ENCODE measurements around the gene SEMA5A.
A peak's percentile ranks its signal among the peaks of the same experiment; 100 is the strongest.

SEMA5A gene

GRCh38 chr5:9331372-9331771 lies 214.5 kb downstream of the SEMA5A start:
- no peak overlapping the region for H3K4me3 ChIP-seq (ENCODE audit: control insufficient read depth, low read depth, low read length)
- DNase-seq (ENCODE audit: low read depth) = no peak
- TF ChIP-seq CTCF (conservative IDR thresholded peaks at IDR 0.05; ENCODE audit: control insufficient read depth, insufficient read depth, low read depth, low read length) = no peak

GRCh38 chr5:9329125-9329524 lies 216.8 kb downstream of the SEMA5A start:
- no peak for DNase-seq (ENCODE audit: low read depth)
- no peak overlapping the region for H3K4me3 ChIP-seq (ENCODE audit: control insufficient read depth, low read depth, low read length)
- TF ChIP-seq CTCF (conservative IDR thresholded peaks at IDR 0.05; ENCODE audit: control insufficient read depth, insufficient read depth, low read depth, low read length) = no peak

GRCh38 chr5:9325549-9325948 lies 220.3 kb downstream of the SEMA5A start:
- TF ChIP-seq CTCF (conservative IDR thresholded peaks at IDR 0.05; ENCODE audit: control insufficient read depth, insufficient read depth, low read depth, low read length) = no peak
- H3K4me3 ChIP-seq (ENCODE audit: control insufficient read depth, low read depth, low read length) = no peak overlapping the region
- DNase-seq (ENCODE audit: low read depth) = no peak

- TF ChIP-seq CTCF (conservative IDR thresholded peaks at IDR 0.05; ENCODE audit: control insufficient read depth, insufficient read depth, low read depth, low read length) = no peak
- DNase-seq (ENCODE audit: low read depth) = peak; percentile 45
- H3K4me3 ChIP-seq (ENCODE audit: control insufficient read depth, low read depth, low read length) = no peak overlapping the region
Measured at GRCh38 chr5:9324348-9325077, 221.4 kb downstream of the SEMA5A start.

- H3K4me3 ChIP-seq (ENCODE audit: control insufficient read depth, low read depth, low read length) = no peak overlapping the region
- no peak for DNase-seq (ENCODE audit: low read depth)
- no peak for TF ChIP-seq CTCF (conservative IDR thresholded peaks at IDR 0.05; ENCODE audit: control insufficient read depth, insufficient read depth, low read depth, low read length)
Measured at GRCh38 chr5:9320652-9321051, 225.2 kb downstream of the SEMA5A start.

- no peak for TF ChIP-seq CTCF (conservative IDR thresholded peaks at IDR 0.05; ENCODE audit: control insufficient read depth, insufficient read depth, low read depth, low read length)
- DNase-seq (ENCODE audit: low read depth) = no peak
- no peak overlapping the region for H3K4me3 ChIP-seq (ENCODE audit: control insufficient read depth, low read depth, low read length)
Measured at GRCh38 chr5:9318031-9318430, 227.8 kb downstream of the SEMA5A start.

Measured in fibroblast of mammary gland (primary cell).